HL-60 (cell line): ENCODE measurements around the gene DPF3.

Experiments
- DNase-seq, 2 experiments: peaks; one replicate each; pipeline ENCODE4 v3.0.0-alpha.2; 2010 to 2020; ENCODE audit warnings: low read depth in 1 of 2, low spot score in 1 of 2
- H3K27ac ChIP-seq: fragments of 250-450 bp; sonication (Bioruptor Pico); replicated peaks from 2 replicates; pipeline ENCODE4 v1.5.1; 2020; ENCODE audit warnings: mild to moderate bottlenecking, moderate library complexity
- H3K27me3 ChIP-seq: fragments of 250-450 bp; sonication (Bioruptor Pico); 2 replicates; pipeline ENCODE4 v1.5.1; 2021; ENCODE audit warnings: mild to moderate bottlenecking, moderate library complexity; ENCODE audit not compliant: insufficient read depth, poor library complexity, severe bottlenecking
- H3K4me3 ChIP-seq: replicated peaks from 2 replicates; pipeline ENCODE4 v1.5.1; 2011; ENCODE audit warnings: mild to moderate bottlenecking, control low read depth, low read length; ENCODE audit not compliant: insufficient read depth
- GABPA ChIP-seq: IDR thresholded peaks from 2 replicates; pipeline ENCODE4 v1.6.1; 2012; ENCODE audit warnings: low read depth
- POLR2AphosphoS5 ChIP-seq: IDR thresholded peaks from 2 replicates; pipeline ENCODE4 v1.6.1; 2012; ENCODE audit warnings: low read depth
- SPI1 ChIP-seq: IDR thresholded peaks from 2 replicates; pipeline ENCODE4 v1.6.1; 2012; ENCODE audit warnings: low read depth, mild to moderate bottlenecking, borderline replicate concordance
- TF ChIP-seq, protein P1 (sequence below): IDR thresholded peaks from one replicate; pipeline ENCODE4 v1.5.1; 2011; ENCODE audit warnings: low read length, control low read depth, inconsistent platforms; ENCODE audit not compliant: insufficient read depth
- TF ChIP-seq, protein P2 (sequence below): IDR thresholded peaks from 2 replicates; pipeline ENCODE4 v1.6.1; 2012; ENCODE audit warnings: low read depth; ENCODE audit not compliant: insufficient replicate concordance

The DPF3 gene

GRCh38 chr14:72939630-72940029 lies 45.7 kb upstream of the DPF3 start:
- TF ChIP-seq, protein P1, sequence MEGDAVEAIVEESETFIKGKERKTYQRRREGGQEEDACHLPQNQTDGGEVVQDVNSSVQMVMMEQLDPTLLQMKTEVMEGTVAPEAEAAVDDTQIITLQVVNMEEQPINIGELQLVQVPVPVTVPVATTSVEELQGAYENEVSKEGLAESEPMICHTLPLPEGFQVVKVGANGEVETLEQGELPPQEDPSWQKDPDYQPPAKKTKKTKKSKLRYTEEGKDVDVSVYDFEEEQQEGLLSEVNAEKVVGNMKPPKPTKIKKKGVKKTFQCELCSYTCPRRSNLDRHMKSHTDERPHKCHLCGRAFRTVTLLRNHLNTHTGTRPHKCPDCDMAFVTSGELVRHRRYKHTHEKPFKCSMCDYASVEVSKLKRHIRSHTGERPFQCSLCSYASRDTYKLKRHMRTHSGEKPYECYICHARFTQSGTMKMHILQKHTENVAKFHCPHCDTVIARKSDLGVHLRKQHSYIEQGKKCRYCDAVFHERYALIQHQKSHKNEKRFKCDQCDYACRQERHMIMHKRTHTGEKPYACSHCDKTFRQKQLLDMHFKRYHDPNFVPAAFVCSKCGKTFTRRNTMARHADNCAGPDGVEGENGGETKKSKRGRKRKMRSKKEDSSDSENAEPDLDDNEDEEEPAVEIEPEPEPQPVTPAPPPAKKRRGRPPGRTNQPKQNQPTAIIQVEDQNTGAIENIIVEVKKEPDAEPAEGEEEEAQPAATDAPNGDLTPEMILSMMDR, result no peak
- no peak for TF ChIP-seq POLR2AphosphoS5
- no peak for TF ChIP-seq SPI1
- TF ChIP-seq, protein P2, sequence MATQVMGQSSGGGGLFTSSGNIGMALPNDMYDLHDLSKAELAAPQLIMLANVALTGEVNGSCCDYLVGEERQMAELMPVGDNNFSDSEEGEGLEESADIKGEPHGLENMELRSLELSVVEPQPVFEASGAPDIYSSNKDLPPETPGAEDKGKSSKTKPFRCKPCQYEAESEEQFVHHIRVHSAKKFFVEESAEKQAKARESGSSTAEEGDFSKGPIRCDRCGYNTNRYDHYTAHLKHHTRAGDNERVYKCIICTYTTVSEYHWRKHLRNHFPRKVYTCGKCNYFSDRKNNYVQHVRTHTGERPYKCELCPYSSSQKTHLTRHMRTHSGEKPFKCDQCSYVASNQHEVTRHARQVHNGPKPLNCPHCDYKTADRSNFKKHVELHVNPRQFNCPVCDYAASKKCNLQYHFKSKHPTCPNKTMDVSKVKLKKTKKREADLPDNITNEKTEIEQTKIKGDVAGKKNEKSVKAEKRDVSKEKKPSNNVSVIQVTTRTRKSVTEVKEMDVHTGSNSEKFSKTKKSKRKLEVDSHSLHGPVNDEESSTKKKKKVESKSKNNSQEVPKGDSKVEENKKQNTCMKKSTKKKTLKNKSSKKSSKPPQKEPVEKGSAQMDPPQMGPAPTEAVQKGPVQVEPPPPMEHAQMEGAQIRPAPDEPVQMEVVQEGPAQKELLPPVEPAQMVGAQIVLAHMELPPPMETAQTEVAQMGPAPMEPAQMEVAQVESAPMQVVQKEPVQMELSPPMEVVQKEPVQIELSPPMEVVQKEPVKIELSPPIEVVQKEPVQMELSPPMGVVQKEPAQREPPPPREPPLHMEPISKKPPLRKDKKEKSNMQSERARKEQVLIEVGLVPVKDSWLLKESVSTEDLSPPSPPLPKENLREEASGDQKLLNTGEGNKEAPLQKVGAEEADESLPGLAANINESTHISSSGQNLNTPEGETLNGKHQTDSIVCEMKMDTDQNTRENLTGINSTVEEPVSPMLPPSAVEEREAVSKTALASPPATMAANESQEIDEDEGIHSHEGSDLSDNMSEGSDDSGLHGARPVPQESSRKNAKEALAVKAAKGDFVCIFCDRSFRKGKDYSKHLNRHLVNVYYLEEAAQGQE, result no peak
- TF ChIP-seq GABPA, result no peak
- DNase-seq, result no peak
- no peak overlapping the region for H3K4me3 ChIP-seq
- no peaks in the 10 kb centered on the region for H3K27me3 ChIP-seq
- H3K27ac ChIP-seq, result no peak overlapping the region

DNA sequence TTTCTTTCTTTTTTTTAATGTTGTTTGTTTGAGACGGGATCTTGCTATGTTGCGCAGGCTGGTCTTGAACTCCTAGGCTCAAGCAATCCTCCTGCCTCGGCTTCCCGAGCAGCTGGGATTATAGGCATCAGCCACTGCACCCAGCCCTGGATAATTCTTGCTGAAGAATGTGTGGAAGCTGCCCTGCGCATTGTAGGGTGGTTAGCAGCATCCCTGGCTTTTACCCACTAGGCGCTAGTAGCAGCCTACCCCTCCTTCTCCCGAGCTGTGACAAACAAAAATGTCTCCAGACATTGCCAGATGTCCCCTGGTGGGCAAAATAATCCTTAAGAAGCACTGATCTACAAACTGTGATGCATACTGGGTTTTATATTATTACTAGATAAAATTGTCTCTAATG lies 39.0 kb upstream of the DPF3 start:
- no peak for DNase-seq
- TF ChIP-seq POLR2AphosphoS5, result no peak
- no peak for TF ChIP-seq GABPA
- TF ChIP-seq, protein P1, result no peak
- TF ChIP-seq, protein P2, result no peak
- no peak for TF ChIP-seq SPI1
- Histone ChIP-seq H3K27me3 (no peaks in the 10 kb centered on the region), H3K4me3 (no peak overlapping the region), H3K27ac (no peak overlapping the region)

DNA sequence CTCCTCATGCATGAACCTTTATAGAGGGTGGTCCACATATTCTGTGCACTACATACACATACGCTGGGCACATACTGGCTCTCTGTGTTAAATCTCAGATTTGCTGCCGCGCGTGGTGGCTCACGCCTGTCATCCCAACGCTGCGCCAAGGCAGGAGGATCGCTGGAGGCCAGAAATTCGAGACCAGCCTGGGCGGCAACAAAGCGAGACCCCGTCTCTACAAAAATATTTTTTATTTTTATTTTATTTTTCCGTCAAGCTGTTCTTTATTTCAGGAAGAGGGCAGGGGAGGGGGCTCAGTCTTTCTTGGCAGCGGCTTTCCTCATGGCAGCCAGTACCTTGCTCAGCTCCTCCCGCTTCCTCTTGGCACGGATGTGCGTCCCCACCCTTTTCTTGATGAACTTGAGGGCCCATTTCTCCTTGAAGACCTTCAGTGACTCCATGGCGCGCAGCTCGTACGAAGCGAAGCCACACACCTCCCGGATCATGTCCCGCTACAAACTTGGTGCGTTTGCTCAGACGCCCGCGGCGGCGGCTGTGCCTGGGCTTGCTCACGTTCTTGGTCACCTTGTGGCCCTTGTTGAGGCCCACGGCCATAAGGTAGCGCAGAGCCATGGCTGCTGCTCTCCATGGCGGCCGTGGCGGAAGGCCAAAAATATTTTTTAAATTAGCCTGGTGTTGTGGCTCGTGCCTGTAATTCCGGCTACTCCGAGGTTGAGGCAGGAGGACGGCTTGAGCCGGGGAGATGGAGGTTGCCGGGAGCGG lies 35.6 kb upstream of the DPF3 start:
- H3K27me3 ChIP-seq, result no peaks in the 10 kb centered on the region
- no peak for DNase-seq
- H3K4me3 ChIP-seq, result no peak overlapping the region
- no peak overlapping the region for H3K27ac ChIP-seq
- TF ChIP-seq POLR2AphosphoS5 (no peak), SPI1 (no peak), GABPA (no peak)
- TF ChIP-seq, protein P1, result no peak
- TF ChIP-seq, protein P2, result no peak
